ENCODE data around the gene VASH2. TPM values are rescaled to one million over a fixed set of nuclear protein-coding genes. Genes with fewer than 3 reads are reported as not detected.

The VASH2 gene
- total RNA-seq, 1 experiment from 2014 or later: 3.2 TPM

GRCh38 chr1:213034713-213035112, 84.4 kb downstream of the VASH2 start:
- intact Hi-C loops (cut with micrococcal nuclease; ENCODE audit: unreplicated experiment): no loop called here
- ChIA-PET CTCF (no interaction called here), POLR2A (no interaction called here)
- no peak for TF ChIP-seq CTCF (IDR thresholded peaks at IDR 0.05; ENCODE audit: insufficient read depth in 1 of 2, low read depth in 1 of 2, low read length in 1 of 2, severe bottlenecking in 1 of 2, unreplicated experiment in 1 of 2)
- Histone ChIP-seq H3K36me3 (ENCODE audit: control insufficient read depth, insufficient read depth, low read length) (no peaks in the 10 kb centered on the region), H3K4me3 (ENCODE audit: low read depth, low read length) (no peak overlapping the region), H3K4me1 (no peaks in the 10 kb centered on the region), H3K9me3 (no peaks in the 10 kb centered on the region), H3K27me3 (replicated peaks; ENCODE audit: control insufficient read depth, insufficient read depth, low read length) (no peaks in the 10 kb centered on the region)
- no peak overlapping the region for H3K4me3 Mint-ChIP-seq (ENCODE audit: unreplicated experiment)
- no TSS peak for BruUV-seq (replicated peaks)
- H3K9me3 Mint-ChIP-seq (ENCODE audit: unreplicated experiment): no peaks in the 10 kb centered on the region
- peaks cover 4% of the 10 kb centered on the region for H3K27me3 Mint-ChIP-seq (ENCODE audit: insufficient read depth, unreplicated experiment)
- no peak for DNase-seq
- H3K27ac Mint-ChIP-seq (ENCODE audit: unreplicated experiment): no peak overlapping the region
- no peaks in the 10 kb centered on the region for H3K36me3 Mint-ChIP-seq (ENCODE audit: insufficient read depth, unreplicated experiment)
- no peaks in the 10 kb centered on the region for H3K4me1 Mint-ChIP-seq (ENCODE audit: low read depth, unreplicated experiment)

GRCh38 chr1:213035573-213035972, 85.2 kb downstream of the VASH2 start:
- Mint-ChIP-seq H3K36me3 (ENCODE audit: insufficient read depth, unreplicated experiment) (no peaks in the 10 kb centered on the region), H3K27ac (ENCODE audit: unreplicated experiment) (no peak overlapping the region), H3K9me3 (ENCODE audit: unreplicated experiment) (no peaks in the 10 kb centered on the region), H3K4me3 (ENCODE audit: unreplicated experiment) (no peak overlapping the region), H3K27me3 (ENCODE audit: insufficient read depth, unreplicated experiment) (no peaks in the 10 kb centered on the region), H3K4me1 (ENCODE audit: low read depth, unreplicated experiment) (no peaks in the 10 kb centered on the region)
- no peak for TF ChIP-seq CTCF (IDR thresholded peaks at IDR 0.05; ENCODE audit: insufficient read depth in 1 of 2, low read depth in 1 of 2, low read length in 1 of 2, severe bottlenecking in 1 of 2, unreplicated experiment in 1 of 2)
- BruUV-seq (replicated peaks): no TSS peak
- no peaks in the 10 kb centered on the region for H3K36me3 ChIP-seq (ENCODE audit: control insufficient read depth, insufficient read depth, low read length)
- no peaks in the 10 kb centered on the region for H3K27me3 ChIP-seq (replicated peaks; ENCODE audit: control insufficient read depth, insufficient read depth, low read length)
- ChIA-PET POLR2A (no interaction called here), CTCF (no interaction called here)
- H3K4me3 ChIP-seq (ENCODE audit: low read depth, low read length): no peak overlapping the region
- no peaks in the 10 kb centered on the region for H3K9me3 ChIP-seq
- no peak for DNase-seq
- intact Hi-C loops (cut with micrococcal nuclease; ENCODE audit: unreplicated experiment): no loop called here
- H3K4me1 ChIP-seq: no peaks in the 10 kb centered on the region

Other genes starting within 250 kb of the VASH2 start
- 35.9 and 45.6 TPM in 2 replicates for gene NSL1, start 158.8 kb upstream of the VASH2 start, total RNA-seq (2022)
- gene TATDN3, start 158.6 kb upstream of the VASH2 start, total RNA-seq (2022): 9.6 and 12.4 TPM in 2 replicates
- not detected in 2 replicates for gene SPATA45, start 102.9 kb upstream of the VASH2 start, total RNA-seq (2022)
- gene FLVCR1, start 92.3 kb upstream of the VASH2 start, total RNA-seq (2022): 30.8 and 36.3 TPM in 2 replicates
- 33.8 and 34.8 TPM in 2 replicates for gene ANGEL2, start 65.3 kb downstream of the VASH2 start, total RNA-seq (2022)
- 16.4 and 18.8 TPM in 2 replicates for gene RPS6KC1, start 100.7 kb downstream of the VASH2 start, total RNA-seq (2022)

Measured in Caco-2 (cell line).